ENCODE results near the gene CARM1.

The CARM1 gene

GRCh38 chr19:10882108-10882457, 10.7 kb downstream of the CARM1 start:
- no peak for DNase-seq (ENCODE audit: low spot score)
- TF ChIP-seq, protein P1, sequence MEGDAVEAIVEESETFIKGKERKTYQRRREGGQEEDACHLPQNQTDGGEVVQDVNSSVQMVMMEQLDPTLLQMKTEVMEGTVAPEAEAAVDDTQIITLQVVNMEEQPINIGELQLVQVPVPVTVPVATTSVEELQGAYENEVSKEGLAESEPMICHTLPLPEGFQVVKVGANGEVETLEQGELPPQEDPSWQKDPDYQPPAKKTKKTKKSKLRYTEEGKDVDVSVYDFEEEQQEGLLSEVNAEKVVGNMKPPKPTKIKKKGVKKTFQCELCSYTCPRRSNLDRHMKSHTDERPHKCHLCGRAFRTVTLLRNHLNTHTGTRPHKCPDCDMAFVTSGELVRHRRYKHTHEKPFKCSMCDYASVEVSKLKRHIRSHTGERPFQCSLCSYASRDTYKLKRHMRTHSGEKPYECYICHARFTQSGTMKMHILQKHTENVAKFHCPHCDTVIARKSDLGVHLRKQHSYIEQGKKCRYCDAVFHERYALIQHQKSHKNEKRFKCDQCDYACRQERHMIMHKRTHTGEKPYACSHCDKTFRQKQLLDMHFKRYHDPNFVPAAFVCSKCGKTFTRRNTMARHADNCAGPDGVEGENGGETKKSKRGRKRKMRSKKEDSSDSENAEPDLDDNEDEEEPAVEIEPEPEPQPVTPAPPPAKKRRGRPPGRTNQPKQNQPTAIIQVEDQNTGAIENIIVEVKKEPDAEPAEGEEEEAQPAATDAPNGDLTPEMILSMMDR (IDR thresholded peaks at IDR 0.05; ENCODE audit: extremely low read depth, missing control alignments): no peak

- no peak for DNase-seq (ENCODE audit: low spot score)
- TF ChIP-seq, protein P1 (IDR thresholded peaks at IDR 0.05; ENCODE audit: extremely low read depth, missing control alignments): no peak
These were observed 12.9 kb downstream of the CARM1 start for GRCh38 chr19:10884274-10884673.

GRCh38 chr19:10885201-10886169, 14.1 kb downstream of the CARM1 start:
- TF ChIP-seq, protein P1 (IDR thresholded peaks at IDR 0.05; ENCODE audit: extremely low read depth, missing control alignments): no peak
- no peak for DNase-seq (ENCODE audit: low spot score)

DNA sequence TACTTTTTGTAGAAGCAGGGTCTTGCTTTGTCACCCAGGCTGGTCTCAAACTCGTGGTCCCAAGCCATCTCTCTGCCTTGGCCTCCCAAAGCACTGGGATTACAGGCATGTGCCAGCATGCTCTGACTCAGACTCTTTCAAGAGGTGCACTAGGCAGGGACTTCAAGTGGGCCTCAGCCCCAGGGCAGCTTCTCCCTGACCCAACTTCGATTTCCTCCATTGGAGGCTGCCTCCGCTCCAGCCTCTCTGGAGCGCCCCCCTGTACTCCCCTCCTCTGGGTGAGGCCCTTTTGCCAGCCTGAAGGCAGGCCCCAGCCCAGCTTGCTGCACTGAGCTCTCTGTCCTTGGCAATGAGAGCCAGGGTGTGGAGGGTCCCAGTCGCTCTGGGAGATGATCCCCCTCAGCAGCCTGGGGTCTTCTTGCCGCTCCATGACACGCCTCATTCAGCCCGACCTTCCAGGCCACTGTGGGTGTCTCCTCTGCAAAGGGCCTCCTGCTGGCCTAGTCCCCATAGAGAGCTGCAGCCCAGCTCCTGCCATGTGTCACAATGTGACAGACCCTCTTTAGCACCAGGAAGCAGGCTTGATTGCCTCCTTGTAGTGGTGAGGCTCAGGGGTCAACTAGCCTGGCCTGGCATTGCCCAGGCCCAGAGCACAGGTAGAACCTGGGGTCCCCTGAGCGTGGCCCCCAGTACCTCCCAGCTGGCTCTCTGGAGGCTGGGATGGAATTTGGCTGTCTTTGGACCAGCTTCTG, 16.4 kb downstream of the CARM1 start:
- DNase-seq (ENCODE audit: low spot score): no peak
- TF ChIP-seq, protein P1 (IDR thresholded peaks at IDR 0.05; ENCODE audit: extremely low read depth, missing control alignments): no peak

DNA sequence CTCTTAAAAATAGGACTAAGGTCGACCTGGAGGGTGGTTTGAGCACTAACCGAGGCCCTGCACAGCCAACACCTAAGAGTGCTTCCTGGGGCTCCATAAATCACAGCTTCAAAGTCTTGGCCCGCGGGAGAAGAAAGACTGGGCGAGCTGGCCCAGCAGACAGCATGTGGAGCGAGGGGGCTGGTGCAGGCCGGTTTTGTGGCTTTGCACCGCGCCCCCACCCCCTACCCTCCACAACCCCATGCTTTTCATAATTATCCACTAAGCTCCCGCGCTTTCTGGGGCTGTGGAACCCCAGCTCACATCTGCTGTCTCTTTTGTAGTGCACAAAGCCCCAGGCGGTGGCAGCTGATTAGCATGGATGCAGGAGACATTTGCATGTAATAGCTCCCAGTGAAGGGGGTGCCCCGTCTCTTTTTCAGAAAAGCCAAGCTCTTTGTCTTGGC, 17.1 kb downstream of the CARM1 start:
- DNase-seq (ENCODE audit: low spot score): peak; percentile 54
- TF ChIP-seq, protein P1 (IDR thresholded peaks at IDR 0.05; ENCODE audit: extremely low read depth, missing control alignments): no peak

GRCh38 chr19:10889880-10890279, 18.5 kb downstream of the CARM1 start:
- DNase-seq (ENCODE audit: low spot score): no peak
- TF ChIP-seq, protein P1 (IDR thresholded peaks at IDR 0.05; ENCODE audit: extremely low read depth, missing control alignments): no peak
